Thoracic aorta (tissue), 2 donors: ENCODE measurements around the gene EPS8. TPM values are rescaled to one million over a fixed set of nuclear protein-coding genes. Genes with fewer than 3 reads are reported as not detected.

Source experiments
- ATAC-seq: fragments of 150-250 bp; one replicate; pipeline ENCODE4 v1.8.0; 2017; ENCODE audit warnings: low read depth; ENCODE audit not compliant: insufficient number of reproducible peaks, low FRiP score
- DNase-seq: peaks from one replicate; pipeline ENCODE4 v3.0.0-alpha.2; 2020; ENCODE audit warnings: low spot score
- H3K27ac ChIP-seq, 2 donors: fragments of 200-600 bp; sonication (generic); 1 replicate in 1 of 2; 2 replicates in 1 of 2; pipeline ENCODE4 v1.5.1; 2016; ENCODE audit warnings: mild to moderate bottlenecking in 2 of 2, moderate library complexity in 2 of 2
- H3K27me3 ChIP-seq: fragments of 200-600 bp; sonication (generic); replicated peaks from 2 replicates; pipeline ENCODE4 v1.6.0; 2016; ENCODE audit warnings: mild to moderate bottlenecking; ENCODE audit not compliant: insufficient read depth
- H3K36me3 ChIP-seq: fragments of 200-600 bp; sonication (generic); one replicate; pipeline ENCODE4 v1.5.1; 2016
- H3K4me1 ChIP-seq, 2 donors: fragments of 200-600 bp; sonication (generic); 1 replicate in 1 of 2; 2 replicates in 1 of 2; pipeline versions ENCODE4 v1.5.1 to v1.6.0; 2016; ENCODE audit warnings: low read depth in 2 of 2, mild to moderate bottlenecking in 1 of 2; ENCODE audit not compliant: control insufficient read depth in 1 of 2
- H3K4me3 ChIP-seq: fragments of 200-600 bp; sonication (generic); 2 replicates; pipeline ENCODE4 v1.5.1; 2016; ENCODE audit warnings: mild to moderate bottlenecking
- H3K9me3 ChIP-seq: fragments of 200-600 bp; sonication (generic); 2 replicates; pipeline ENCODE4 v1.5.1; 2016
- CTCF ChIP-seq: fragments of 200-600 bp; sonication (generic); IDR thresholded peaks from one replicate; pipeline ENCODE4 v1.5.1; 2019; ENCODE audit warnings: antibody characterized with exemption
- total RNA-seq, 2 donors: library from RNA; depleted of rRNA; stranded (reverse); fragments of >200 nt; gene quantifications; one replicate each; pipeline versions ENCODE4 v1.1.0 to v1.2.3, GENCODE V29; 2016

The EPS8 gene
- total RNA-seq, 2 donors from 2014 or later: 139 to 188 TPM

- H3K27ac ChIP-seq: no peak overlapping the region
- H3K27me3 ChIP-seq: no peaks in the 10 kb centered on the region
- no peaks in the 10 kb centered on the region for H3K36me3 ChIP-seq
- DNase-seq (no peak), ATAC-seq (no peak)
- no peak overlapping the region for H3K4me3 ChIP-seq
- no peak for TF ChIP-seq CTCF
- H3K9me3 ChIP-seq: no peaks in the 10 kb centered on the region
- peaks cover 18 to 34% of the 10 kb centered on the region in 2 donors for H3K4me1 ChIP-seq
These were observed 56.1 kb downstream of the EPS8 start for GRCh38 chr12:15733136-15733535.

GRCh38 chr12:15732341-15733061 is 56.7 kb downstream of the EPS8 start:
- DNase-seq: no peak
- TF ChIP-seq CTCF: no peak
- Histone ChIP-seq H3K36me3 (no peaks in the 10 kb centered on the region), H3K4me3 (no peak overlapping the region), H3K27me3 (no peaks in the 10 kb centered on the region), H3K9me3 (no peaks in the 10 kb centered on the region), H3K27ac (no peak overlapping the region), H3K4me1 (peaks cover 23 to 39% of the 10 kb centered on the region in 2 donors)
- ATAC-seq: no peak

GRCh38 chr12:15731940-15732339 is 57.2 kb downstream of the EPS8 start:
- Histone ChIP-seq H3K9me3 (no peaks in the 10 kb centered on the region), H3K4me3 (no peak overlapping the region), H3K4me1 (peaks cover 29 to 40% of the 10 kb centered on the region in 2 donors), H3K27ac (no peak overlapping the region), H3K27me3 (no peaks in the 10 kb centered on the region), H3K36me3 (no peaks in the 10 kb centered on the region)
- TF ChIP-seq CTCF: no peak
- no peak for DNase-seq
- no peak for ATAC-seq

GRCh38 chr12:15729097-15729496 is 60.1 kb downstream of the EPS8 start:
- TF ChIP-seq CTCF: no peak
- Histone ChIP-seq H3K4me1 (peaks cover 45 to 63% of the 10 kb centered on the region in 2 donors), H3K36me3 (no peaks in the 10 kb centered on the region), H3K27ac (no peak overlapping the region), H3K27me3 (no peaks in the 10 kb centered on the region), H3K9me3 (no peaks in the 10 kb centered on the region), H3K4me3 (no peak overlapping the region)
- no peak for DNase-seq
- no peak for ATAC-seq

- DNase-seq (no peak), ATAC-seq (no peak)
- Histone ChIP-seq H3K27ac (peak overlapping the region in 1 of 2 donors; percentile 47), H3K27me3 (no peaks in the 10 kb centered on the region), H3K4me1 (peaks cover 44 to 61% of the 10 kb centered on the region in 2 donors), H3K9me3 (no peaks in the 10 kb centered on the region), H3K4me3 (peak overlapping the region; percentile 15), H3K36me3 (no peaks in the 10 kb centered on the region)
- no peak for TF ChIP-seq CTCF
These were observed 61.0 kb downstream of the EPS8 start for GRCh38 chr12:15728118-15728598.
